NCI-H446 treated with DMSO at 0.1 percent for 48 hours (cell line): ENCODE measurements around the gene TTLL5.

Experiments
- DNase-seq: peaks from one replicate; lab custom pipeline; 2025; lab: John Stamatoyannopoulos, UW

Gene TTLL5

GRCh38 chr14:75742867-75743266 lies 81.8 kb downstream of the TTLL5 start:
- DNase-seq, result no peak

GRCh38 chr14:75747899-75748298 lies 86.9 kb downstream of the TTLL5 start:
- DNase-seq, result no peak

GRCh38 chr14:75748336-75748735 lies 87.3 kb downstream of the TTLL5 start:
- DNase-seq, result no peak

- no peak for DNase-seq
These were observed 90.2 kb downstream of the TTLL5 start for GRCh38 chr14:75751296-75751695.

- DNase-seq, result no peak
These were observed 91.0 kb downstream of the TTLL5 start for GRCh38 chr14:75752086-75752485.

- DNase-seq, result no peak
These were observed 92.0 kb downstream of the TTLL5 start for GRCh38 chr14:75752907-75753594.

- no peak for DNase-seq
These were observed 92.7 kb downstream of the TTLL5 start for GRCh38 chr14:75753696-75754095.

- no peak for DNase-seq
These were observed 96.8 kb downstream of the TTLL5 start for GRCh38 chr14:75757644-75758402.

GRCh38 chr14:75764020-75764419 lies 103.0 kb downstream of the TTLL5 start:
- DNase-seq, result no peak

GRCh38 chr14:75769047-75769685 lies 108.1 kb downstream of the TTLL5 start:
- DNase-seq, result no peak

- no peak for DNase-seq
These were observed 109.6 kb downstream of the TTLL5 start for GRCh38 chr14:75770635-75771034.

- DNase-seq, result peak; percentile 27
These were observed 110.5 kb downstream of the TTLL5 start for GRCh38 chr14:75771595-75771994.

GRCh38 chr14:75773046-75773445 lies 112.0 kb downstream of the TTLL5 start:
- DNase-seq, result no peak

- no peak for DNase-seq
These were observed 120.0 kb downstream of the TTLL5 start for GRCh38 chr14:75781096-75781495.

GRCh38 chr14:75783184-75783583 lies 122.1 kb downstream of the TTLL5 start:
- no peak for DNase-seq

GRCh38 chr14:75783602-75784313 lies 122.7 kb downstream of the TTLL5 start:
- DNase-seq, result no peak

GRCh38 chr14:75784314-75784686 lies 123.3 kb downstream of the TTLL5 start:
- DNase-seq, result no peak

- no peak for DNase-seq
These were observed 132.8 kb downstream of the TTLL5 start for GRCh38 chr14:75793806-75794205.

GRCh38 chr14:75794615-75795038 lies 133.6 kb downstream of the TTLL5 start:
- no peak for DNase-seq

- DNase-seq, result no peak
These were observed 139.7 kb downstream of the TTLL5 start for GRCh38 chr14:75800792-75801191.

- no peak for DNase-seq
These were observed 141.4 kb downstream of the TTLL5 start for GRCh38 chr14:75802486-75802885.

GRCh38 chr14:75803765-75804164 lies 142.7 kb downstream of the TTLL5 start:
- DNase-seq, result no peak
